GM23338 (cell line): Measurements from ENCODE around the gene ZBTB42. TPM values are rescaled to one million over a fixed set of nuclear protein-coding genes. Genes with fewer than 3 reads are reported as not detected.

Experiments
- ATAC-seq: fragments of 200-7000 bp; cut with Tn5 transposase; 3 replicates; pipeline ENCODE4 v1.9.1; 2020
- DNase-seq: peaks from one replicate; pipeline ENCODE4 v3.0.0-alpha.2; 2015; ENCODE audit warnings: low spot score
- H2AFZ ChIP-seq: fragments of 200-600 bp; sonication (generic); 2 replicates; pipeline ENCODE4 v1.8.0; 2016; ENCODE audit warnings: antibody characterized with exemption, mild to moderate bottlenecking, moderate library complexity
- H3F3A ChIP-seq: fragments of 200-600 bp; sonication (generic); replicated peaks from 2 replicates; pipeline ENCODE4 v1.8.0; 2017; ENCODE audit warnings: antibody characterized with exemption, mixed run types, low read depth
- H3K27ac ChIP-seq: fragments of 200-600 bp; sonication (generic); 2 replicates; pipeline ENCODE4 v1.6.1; 2016; ENCODE audit warnings: low read depth
- H3K27me3 ChIP-seq: fragments of 200-600 bp; sonication (generic); 2 replicates; pipeline ENCODE4 v1.8.0; 2016; ENCODE audit warnings: mild to moderate bottlenecking, mixed run types, moderate library complexity; ENCODE audit not compliant: insufficient read depth
- H3K36me3 ChIP-seq: fragments of 200-600 bp; sonication (generic); 2 replicates; pipeline ENCODE4 v1.8.0; 2016; ENCODE audit warnings: mild to moderate bottlenecking; ENCODE audit not compliant: insufficient read depth
- H3K4me1 ChIP-seq: fragments of 200-600 bp; sonication (generic); 2 replicates; pipeline ENCODE4 v1.8.0; 2016; ENCODE audit warnings: mild to moderate bottlenecking, moderate library complexity; ENCODE audit not compliant: insufficient read depth
- H3K4me2 ChIP-seq: fragments of 200-600 bp; sonication (generic); 2 replicates; pipeline ENCODE4 v1.7.1; 2017; ENCODE audit warnings: mixed run types
- H3K4me3 ChIP-seq: fragments of 200-600 bp; sonication (generic); 2 replicates; pipeline ENCODE4 v1.6.1; 2016; ENCODE audit warnings: mixed run types
- H3K79me2 ChIP-seq: fragments of 200-600 bp; sonication (generic); replicated peaks from 2 replicates; pipeline ENCODE4 v1.8.0; 2017; ENCODE audit warnings: mild to moderate bottlenecking; ENCODE audit not compliant: insufficient read depth
- H3K9me2 ChIP-seq: fragments of 200-600 bp; sonication (generic); 2 replicates; pipeline ENCODE4 v1.8.0; 2017; ENCODE audit not compliant: insufficient read depth
- H4K20me1 ChIP-seq: fragments of 200-600 bp; sonication (generic); replicated peaks from 2 replicates; pipeline ENCODE4 v1.8.0; 2017; ENCODE audit warnings: mild to moderate bottlenecking; ENCODE audit not compliant: insufficient read depth
- H3K27ac Mint-ChIP-seq: 2 replicates; pipeline ENCODE4 v1.8.0; 2020; ENCODE audit warnings: inconsistent platforms, mild to moderate bottlenecking, moderate library complexity, mixed read lengths
- H3K27me3 Mint-ChIP-seq: 3 replicates; pipeline ENCODE4 v1.8.0; 2022; ENCODE audit warnings: low read depth, mild to moderate bottlenecking, moderate library complexity, mixed read lengths, inconsistent platforms; ENCODE audit not compliant: insufficient read depth, poor library complexity
- H3K36me3 Mint-ChIP-seq: 3 replicates; pipeline ENCODE4 v1.8.0; 2021; ENCODE audit warnings: low read depth, mild to moderate bottlenecking, inconsistent platforms, moderate library complexity, mixed read lengths
- H3K4me1 Mint-ChIP-seq: 3 replicates; pipeline ENCODE4 v1.8.0; 2020; ENCODE audit warnings: mild to moderate bottlenecking, inconsistent platforms, mixed read lengths
- H3K4me3 Mint-ChIP-seq: 3 replicates; pipeline ENCODE4 v1.8.0; 2021; ENCODE audit warnings: moderate library complexity, mild to moderate bottlenecking, inconsistent platforms, mixed read lengths
- H3K9me3 Mint-ChIP-seq: 3 replicates; pipeline ENCODE4 v1.8.0; 2020; ENCODE audit warnings: moderate library complexity, mild to moderate bottlenecking, inconsistent platforms, mixed read lengths
- CREB1 ChIP-seq: fragments of 250-450 bp; sonication (Bioruptor Pico); IDR thresholded peaks from 2 replicates; pipeline ENCODE4 v1.5.0; 2020; ENCODE audit warnings: low read depth, mild to moderate bottlenecking, moderate library complexity
- ETS1 ChIP-seq: IDR thresholded peaks from 2 replicates; pipeline ENCODE4 v1.6.1; 2016; ENCODE audit warnings: antibody characterized with exemption
- EZH2 ChIP-seq: fragments of 200-600 bp; sonication (generic); IDR thresholded peaks from one replicate; pipeline ENCODE4 v1.8.0; 2017; ENCODE audit warnings: antibody characterized with exemption, mild to moderate bottlenecking, low read depth; ENCODE audit not compliant: unreplicated experiment
- EZH2phosphoT487 ChIP-seq: fragments of 200-600 bp; sonication (generic); IDR thresholded peaks from one replicate; pipeline ENCODE4 v1.8.1; 2018; ENCODE audit warnings: antibody characterized with exemption; ENCODE audit not compliant: unreplicated experiment
- JUNB ChIP-seq: IDR thresholded peaks from one replicate; pipeline ENCODE4 v1.6.1; 2016; ENCODE audit warnings: antibody characterized with exemption; ENCODE audit not compliant: unreplicated experiment
- NANOG ChIP-seq: IDR thresholded peaks from 2 replicates; pipeline ENCODE4 v1.6.1; 2016; ENCODE audit warnings: antibody characterized with exemption, borderline replicate concordance
- POLR2AphosphoS5 ChIP-seq: IDR thresholded peaks from 2 replicates; pipeline ENCODE4 v1.6.1; 2016; ENCODE audit warnings: antibody characterized with exemption, low read depth
- REST ChIP-seq: IDR thresholded peaks from one replicate; pipeline ENCODE4 v1.6.1; 2018; ENCODE audit warnings: antibody characterized with exemption; ENCODE audit not compliant: unreplicated experiment
- STAT1 ChIP-seq: IDR thresholded peaks from one replicate; pipeline ENCODE4 v1.6.1; 2016; ENCODE audit warnings: antibody characterized with exemption; ENCODE audit not compliant: unreplicated experiment
- ZNF114 ChIP-seq: fragments of 250-450 bp; sonication (Bioruptor Pico); IDR thresholded peaks from 2 replicates; pipeline ENCODE4 v1.5.0; 2020; ENCODE audit warnings: mild to moderate bottlenecking, moderate library complexity
- ZNF331 ChIP-seq: fragments of 250-450 bp; sonication (Bioruptor Pico); IDR thresholded peaks from 2 replicates; pipeline ENCODE4 v1.5.0; 2020; ENCODE audit warnings: low read depth, mild to moderate bottlenecking, moderate library complexity
- polyA plus RNA-seq: library from polyadenylated mRNA; unstranded; fragments of >200 nt; fragmentation: Nextera tagmentation; extraction: Ambion mirVana; gene quantifications from 2 replicates; pipeline ENCODE4 v1.2.1, GENCODE V29; 2016
- total RNA-seq: library from RNA; depleted of rRNA; stranded (reverse); fragments of >200 nt; shearing (Covaris generic); gene quantifications from 2 replicates; pipeline ENCODE4 v1.2.3, GENCODE V29; 2014
- TF ChIP-seq, protein P1 (sequence below): fragments of 250-450 bp; sonication (Bioruptor Pico); IDR thresholded peaks from 2 replicates; pipeline ENCODE4 v1.5.0; 2020; ENCODE audit warnings: mild to moderate bottlenecking, moderate library complexity
- TF ChIP-seq, protein P2 (sequence below), 2 experiments: fragments of 200-600 bp in 1 of 2; sonication (generic) in 1 of 2; conservative IDR thresholded peaks; 2 replicates each; pipeline versions ENCODE4 v1.5.1 to v1.6.1; 2016 to 2017; ENCODE audit warnings: antibody characterized with exemption in 2 of 2, low read depth in 2 of 2, mild to moderate bottlenecking in 2 of 2, moderate library complexity in 1 of 2

ZBTB42 gene
- total and polyA plus RNA-seq, 2 experiments from 2014 or later, result 0.70 to 4.4 TPM

DNA sequence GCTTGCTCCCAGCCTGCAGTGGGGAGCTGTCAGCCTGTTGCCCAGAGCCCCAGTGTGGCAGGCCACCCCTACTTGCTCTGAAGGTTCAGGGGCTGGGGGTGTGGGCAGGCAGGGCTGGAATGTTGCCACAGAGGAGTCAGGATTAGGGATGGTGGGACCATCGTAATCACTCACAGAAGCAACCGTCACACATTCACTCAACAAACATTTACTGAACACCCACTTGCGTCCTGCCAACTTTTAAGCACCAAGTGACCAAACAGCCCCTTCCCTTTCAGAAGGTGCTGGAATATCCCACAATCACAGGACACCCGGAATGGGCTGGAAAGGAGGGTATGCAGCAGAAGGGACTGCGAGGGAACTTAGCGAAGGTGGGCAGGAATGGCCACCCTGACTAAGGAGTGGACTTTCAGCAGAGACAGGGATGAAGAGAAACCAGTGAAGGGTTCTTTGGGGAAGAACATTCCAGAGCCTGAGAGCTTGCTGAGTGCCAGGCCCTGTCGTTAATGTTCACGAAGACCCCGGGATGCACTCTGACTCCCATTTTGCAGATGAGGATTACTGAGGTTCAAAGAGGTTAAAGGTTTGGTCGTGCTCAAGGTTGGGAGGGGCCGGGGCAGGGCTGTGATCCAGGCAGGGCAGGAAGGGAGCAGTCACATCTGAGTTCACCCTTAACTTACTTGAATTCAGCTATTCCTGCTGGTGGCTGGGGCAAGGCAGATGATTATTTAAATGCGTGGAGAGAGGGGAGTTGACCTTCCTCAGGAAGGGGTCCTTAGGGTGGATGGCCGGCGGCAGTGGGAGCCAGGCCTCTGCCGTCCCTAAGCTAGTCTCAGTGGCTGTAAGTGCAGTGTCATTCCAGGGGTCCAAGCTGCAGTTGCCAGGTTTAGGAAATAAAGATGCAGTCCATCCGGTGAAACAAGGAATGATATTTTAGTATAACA, 2.3 kb upstream of the ZBTB42 start:
- Histone ChIP-seq H3K27me3 (peaks cover 63% of the 10 kb centered on the region), H3K4me1 (peaks cover 34% of the 10 kb centered on the region), H3K4me2 (peak overlapping the region; percentile 99), H3F3A (peaks cover 12% of the 10 kb centered on the region; the same call in 1 of the 2 replicates), H2AFZ (no peak overlapping the region), H3K27ac (no peak overlapping the region), H3K79me2 (peaks cover 4% of the 10 kb centered on the region; the same call in 1 of the 2 replicates), H4K20me1 (peaks cover 9% of the 10 kb centered on the region; the same call in 1 of the 2 replicates), H3K9me2 (no peaks in the 10 kb centered on the region), H3K4me3 (peak overlapping the region; percentile 95), H3K36me3 (no peaks in the 10 kb centered on the region)
- Mint-ChIP-seq H3K4me1 (peaks cover 40% of the 10 kb centered on the region), H3K9me3 (no peaks in the 10 kb centered on the region), H3K36me3 (no peaks in the 10 kb centered on the region), H3K27me3 (peaks cover 62% of the 10 kb centered on the region), H3K4me3 (peak overlapping the region; percentile 81; the same call in 2 of the 3 replicates), H3K27ac (no peak overlapping the region)
- TF ChIP-seq EZH2phosphoT487 (no peak), REST (no peak), NANOG (no peak), ZNF331 (CRISPR knock-in tag) (no peak), EZH2 (no peak), CREB1 (CRISPR knock-in tag) (no peak), STAT1 (no peak), ZNF114 (no peak), JUNB (no peak), POLR2AphosphoS5 (no peak), ETS1 (no peak)
- TF ChIP-seq, protein P1, sequence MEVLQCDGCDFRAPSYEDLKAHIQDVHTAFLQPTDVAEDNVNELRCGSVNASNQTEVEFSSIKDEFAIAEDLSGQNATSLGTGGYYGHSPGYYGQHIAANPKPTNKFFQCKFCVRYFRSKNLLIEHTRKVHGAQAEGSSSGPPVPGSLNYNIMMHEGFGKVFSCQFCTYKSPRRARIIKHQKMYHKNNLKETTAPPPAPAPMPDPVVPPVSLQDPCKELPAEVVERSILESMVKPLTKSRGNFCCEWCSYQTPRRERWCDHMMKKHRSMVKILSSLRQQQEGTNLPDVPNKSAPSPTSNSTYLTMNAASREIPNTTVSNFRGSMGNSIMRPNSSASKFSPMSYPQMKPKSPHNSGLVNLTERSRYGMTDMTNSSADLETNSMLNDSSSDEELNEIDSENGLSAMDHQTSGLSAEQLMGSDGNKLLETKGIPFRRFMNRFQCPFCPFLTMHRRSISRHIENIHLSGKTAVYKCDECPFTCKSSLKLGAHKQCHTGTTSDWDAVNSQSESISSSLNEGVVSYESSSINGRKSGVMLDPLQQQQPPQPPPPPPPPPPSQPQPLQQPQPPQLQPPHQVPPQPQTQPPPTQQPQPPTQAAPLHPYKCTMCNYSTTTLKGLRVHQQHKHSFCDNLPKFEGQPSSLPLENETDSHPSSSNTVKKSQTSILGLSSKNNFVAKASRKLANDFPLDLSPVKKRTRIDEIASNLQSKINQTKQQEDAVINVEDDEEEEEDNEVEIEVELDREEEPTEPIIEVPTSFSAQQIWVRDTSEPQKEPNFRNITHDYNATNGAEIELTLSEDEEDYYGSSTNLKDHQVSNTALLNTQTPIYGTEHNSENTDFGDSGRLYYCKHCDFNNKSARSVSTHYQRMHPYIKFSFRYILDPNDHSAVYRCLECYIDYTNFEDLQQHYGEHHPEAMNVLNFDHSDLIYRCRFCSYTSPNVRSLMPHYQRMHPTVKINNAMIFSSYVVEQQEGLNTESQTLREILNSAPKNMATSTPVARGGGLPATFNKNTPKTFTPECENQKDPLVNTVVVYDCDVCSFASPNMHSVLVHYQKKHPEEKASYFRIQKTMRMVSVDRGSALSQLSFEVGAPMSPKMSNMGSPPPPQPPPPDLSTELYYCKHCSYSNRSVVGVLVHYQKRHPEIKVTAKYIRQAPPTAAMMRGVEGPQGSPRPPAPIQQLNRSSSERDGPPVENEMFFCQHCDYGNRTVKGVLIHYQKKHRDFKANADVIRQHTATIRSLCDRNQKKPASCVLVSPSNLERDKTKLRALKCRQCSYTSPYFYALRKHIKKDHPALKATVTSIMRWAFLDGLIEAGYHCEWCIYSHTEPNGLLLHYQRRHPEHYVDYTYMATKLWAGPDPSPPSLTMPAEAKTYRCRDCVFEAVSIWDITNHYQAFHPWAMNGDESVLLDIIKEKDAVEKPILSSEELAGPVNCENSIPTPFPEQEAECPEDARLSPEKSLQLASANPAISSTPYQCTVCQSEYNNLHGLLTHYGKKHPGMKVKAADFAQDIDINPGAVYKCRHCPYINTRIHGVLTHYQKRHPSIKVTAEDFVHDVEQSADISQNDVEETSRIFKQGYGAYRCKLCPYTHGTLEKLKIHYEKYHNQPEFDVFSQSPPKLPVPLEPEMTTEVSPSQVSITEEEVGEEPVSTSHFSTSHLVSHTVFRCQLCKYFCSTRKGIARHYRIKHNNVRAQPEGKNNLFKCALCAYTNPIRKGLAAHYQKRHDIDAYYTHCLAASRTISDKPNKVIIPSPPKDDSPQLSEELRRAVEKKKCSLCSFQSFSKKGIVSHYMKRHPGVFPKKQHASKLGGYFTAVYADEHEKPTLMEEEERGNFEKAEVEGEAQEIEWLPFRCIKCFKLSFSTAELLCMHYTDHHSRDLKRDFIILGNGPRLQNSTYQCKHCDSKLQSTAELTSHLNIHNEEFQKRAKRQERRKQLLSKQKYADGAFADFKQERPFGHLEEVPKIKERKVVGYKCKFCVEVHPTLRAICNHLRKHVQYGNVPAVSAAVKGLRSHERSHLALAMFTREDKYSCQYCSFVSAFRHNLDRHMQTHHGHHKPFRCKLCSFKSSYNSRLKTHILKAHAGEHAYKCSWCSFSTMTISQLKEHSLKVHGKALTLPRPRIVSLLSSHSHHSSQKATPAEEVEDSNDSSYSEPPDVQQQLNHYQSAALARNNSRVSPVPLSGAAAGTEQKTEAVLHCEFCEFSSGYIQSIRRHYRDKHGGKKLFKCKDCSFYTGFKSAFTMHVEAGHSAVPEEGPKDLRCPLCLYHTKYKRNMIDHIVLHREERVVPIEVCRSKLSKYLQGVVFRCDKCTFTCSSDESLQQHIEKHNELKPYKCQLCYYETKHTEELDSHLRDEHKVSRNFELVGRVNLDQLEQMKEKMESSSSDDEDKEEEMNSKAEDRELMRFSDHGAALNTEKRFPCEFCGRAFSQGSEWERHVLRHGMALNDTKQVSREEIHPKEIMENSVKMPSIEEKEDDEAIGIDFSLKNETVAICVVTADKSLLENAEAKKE, result no peak
- TF ChIP-seq, protein P2, sequence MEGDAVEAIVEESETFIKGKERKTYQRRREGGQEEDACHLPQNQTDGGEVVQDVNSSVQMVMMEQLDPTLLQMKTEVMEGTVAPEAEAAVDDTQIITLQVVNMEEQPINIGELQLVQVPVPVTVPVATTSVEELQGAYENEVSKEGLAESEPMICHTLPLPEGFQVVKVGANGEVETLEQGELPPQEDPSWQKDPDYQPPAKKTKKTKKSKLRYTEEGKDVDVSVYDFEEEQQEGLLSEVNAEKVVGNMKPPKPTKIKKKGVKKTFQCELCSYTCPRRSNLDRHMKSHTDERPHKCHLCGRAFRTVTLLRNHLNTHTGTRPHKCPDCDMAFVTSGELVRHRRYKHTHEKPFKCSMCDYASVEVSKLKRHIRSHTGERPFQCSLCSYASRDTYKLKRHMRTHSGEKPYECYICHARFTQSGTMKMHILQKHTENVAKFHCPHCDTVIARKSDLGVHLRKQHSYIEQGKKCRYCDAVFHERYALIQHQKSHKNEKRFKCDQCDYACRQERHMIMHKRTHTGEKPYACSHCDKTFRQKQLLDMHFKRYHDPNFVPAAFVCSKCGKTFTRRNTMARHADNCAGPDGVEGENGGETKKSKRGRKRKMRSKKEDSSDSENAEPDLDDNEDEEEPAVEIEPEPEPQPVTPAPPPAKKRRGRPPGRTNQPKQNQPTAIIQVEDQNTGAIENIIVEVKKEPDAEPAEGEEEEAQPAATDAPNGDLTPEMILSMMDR (conservative IDR thresholded peaks at IDR 0.05; ENCODE audit: low read depth in 2 of 2), result no peak
- DNase-seq, result no peak
- no peak for ATAC-seq
